GM18519 (cell line): ENCODE results near the gene VPS9D1.
"Not testable (repeated sequence)": the region's sequence is repeated elsewhere in the genome, so short reads cannot be mapped to it uniquely, and the experiment has no call there.

Source experiments
- ATAC-seq: cut with Tn5 transposase; IDR thresholded peaks from one replicate; pipeline ENCODE4 v1.9.1; 2021; ENCODE audit warnings: mild to moderate bottlenecking, moderate library complexity; ENCODE audit not compliant: unreplicated experiment, low FRiP score

VPS9D1 gene

DNA sequence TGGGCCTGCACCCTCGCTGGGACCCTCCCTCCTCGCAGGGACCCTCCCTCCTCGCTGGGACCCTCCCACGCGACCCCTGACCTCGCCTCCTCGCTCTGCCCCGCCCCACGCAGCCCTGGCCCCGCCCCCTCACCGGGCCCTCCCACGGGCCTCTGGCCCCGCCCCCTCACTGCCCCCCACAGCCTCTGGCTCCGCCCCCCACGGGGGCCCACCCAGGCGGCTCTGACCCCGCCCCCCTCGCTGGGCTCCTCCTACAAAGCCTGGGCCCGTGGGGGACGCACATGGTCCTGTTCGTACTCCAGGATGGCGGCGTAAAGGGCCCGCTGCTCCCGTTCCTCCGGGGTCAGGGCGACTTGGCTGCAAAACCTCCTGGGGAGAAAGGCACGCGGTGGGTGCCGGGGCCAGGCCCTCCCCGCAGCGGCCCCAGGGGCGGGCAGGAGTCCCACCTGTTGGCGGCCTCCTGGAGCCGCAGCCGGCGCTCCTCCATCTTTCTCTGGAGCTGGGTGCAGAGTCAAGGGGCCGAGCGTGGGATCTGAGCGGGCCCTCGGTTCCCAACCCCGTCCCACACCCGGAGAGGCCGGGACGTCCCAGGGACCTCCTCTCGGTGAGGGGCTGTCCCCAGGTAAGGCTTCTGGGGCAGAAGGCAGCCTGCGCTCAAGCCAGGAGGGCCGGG is 9.0 kb downstream of the VPS9D1 start:
- no peak for ATAC-seq

- no peak for ATAC-seq
These were observed 9.8 kb downstream of the VPS9D1 start for GRCh38 chr16:89710709-89711564.

- ATAC-seq = no peak
These were observed 10.8 kb downstream of the VPS9D1 start for GRCh38 chr16:89709716-89710432.

DNA sequence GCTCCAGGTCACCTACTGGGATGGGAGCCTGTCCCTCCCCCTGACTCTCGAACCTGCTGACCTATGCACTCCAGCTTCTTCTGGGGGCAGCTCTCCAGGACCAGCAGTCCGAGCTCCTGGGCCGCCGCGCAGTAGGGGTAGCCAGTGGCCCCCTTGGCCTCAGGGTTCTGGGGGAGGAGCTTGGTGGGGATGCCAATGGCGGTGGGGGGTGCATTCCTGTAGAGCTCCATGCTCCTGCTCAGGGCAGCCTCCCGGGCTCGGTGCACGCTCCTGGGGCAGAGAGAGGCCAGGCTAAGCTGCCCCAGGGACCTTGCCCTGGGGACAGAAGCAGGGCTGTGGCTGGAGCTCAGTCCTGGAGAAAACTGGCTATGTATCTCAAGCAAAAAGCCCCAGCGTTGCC is 11.5 kb downstream of the VPS9D1 start:
- ATAC-seq = no peak

DNA sequence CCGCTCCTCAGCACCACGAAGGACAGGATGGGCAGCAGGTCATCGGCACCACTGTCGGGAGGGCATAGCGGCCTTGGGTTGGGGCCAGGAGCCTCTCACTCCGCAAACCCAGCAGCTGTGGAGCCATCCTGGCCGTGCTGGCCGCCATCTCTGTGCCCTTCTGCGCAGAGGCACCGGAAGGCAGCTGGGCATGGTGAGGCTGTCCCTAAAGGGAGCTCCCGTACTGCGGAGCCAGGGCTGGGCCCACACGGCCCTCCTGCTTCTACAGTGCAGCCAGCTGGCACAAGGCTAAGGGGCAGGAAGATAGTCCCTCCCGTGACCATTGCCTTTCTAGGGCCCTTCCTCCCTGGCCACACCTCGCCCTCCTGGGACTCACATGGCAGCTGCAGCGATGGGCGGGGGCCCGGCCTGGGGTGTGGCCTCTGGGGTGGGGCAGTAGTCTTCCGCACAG is 12.2 kb downstream of the VPS9D1 start:
- no peak for ATAC-seq

- no peak for ATAC-seq
These were observed 13.0 kb downstream of the VPS9D1 start for GRCh38 chr16:89707695-89708094.

- no peak for ATAC-seq
These were observed 14.0 kb downstream of the VPS9D1 start for GRCh38 chr16:89706518-89707260.

DNA sequence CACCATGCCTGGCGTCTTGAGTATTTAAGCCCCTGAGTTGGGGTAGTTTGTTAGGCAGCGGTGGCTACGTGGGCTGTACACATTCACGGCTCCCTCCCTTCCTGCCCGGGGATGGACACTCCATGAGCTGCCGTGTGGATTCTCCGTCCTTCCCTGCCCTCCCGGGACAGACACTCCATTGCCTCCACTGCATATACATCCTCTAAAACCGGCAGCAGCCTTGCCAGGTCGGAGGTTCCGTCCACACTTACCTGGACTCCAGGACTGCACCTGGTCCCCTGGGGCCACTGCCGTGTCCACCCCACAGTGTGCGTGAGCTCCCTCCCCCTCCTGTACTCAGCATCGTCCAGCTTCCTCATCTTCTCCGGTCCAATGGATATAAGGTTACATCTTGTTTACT is 15.7 kb downstream of the VPS9D1 start:
- ATAC-seq = no peak

GRCh38 chr16:89704281-89704680 is 16.4 kb downstream of the VPS9D1 start:
- ATAC-seq = no peak

- ATAC-seq = peak; percentile 46
These were observed 19.0 kb downstream of the VPS9D1 start, which contains the start of gene SPATA2L for GRCh38 chr16:89701425-89702406. SPATA2L (minus strand) TSS chr16:89701705; CDS start chr16:89701232, 473 bp downstream.

DNA sequence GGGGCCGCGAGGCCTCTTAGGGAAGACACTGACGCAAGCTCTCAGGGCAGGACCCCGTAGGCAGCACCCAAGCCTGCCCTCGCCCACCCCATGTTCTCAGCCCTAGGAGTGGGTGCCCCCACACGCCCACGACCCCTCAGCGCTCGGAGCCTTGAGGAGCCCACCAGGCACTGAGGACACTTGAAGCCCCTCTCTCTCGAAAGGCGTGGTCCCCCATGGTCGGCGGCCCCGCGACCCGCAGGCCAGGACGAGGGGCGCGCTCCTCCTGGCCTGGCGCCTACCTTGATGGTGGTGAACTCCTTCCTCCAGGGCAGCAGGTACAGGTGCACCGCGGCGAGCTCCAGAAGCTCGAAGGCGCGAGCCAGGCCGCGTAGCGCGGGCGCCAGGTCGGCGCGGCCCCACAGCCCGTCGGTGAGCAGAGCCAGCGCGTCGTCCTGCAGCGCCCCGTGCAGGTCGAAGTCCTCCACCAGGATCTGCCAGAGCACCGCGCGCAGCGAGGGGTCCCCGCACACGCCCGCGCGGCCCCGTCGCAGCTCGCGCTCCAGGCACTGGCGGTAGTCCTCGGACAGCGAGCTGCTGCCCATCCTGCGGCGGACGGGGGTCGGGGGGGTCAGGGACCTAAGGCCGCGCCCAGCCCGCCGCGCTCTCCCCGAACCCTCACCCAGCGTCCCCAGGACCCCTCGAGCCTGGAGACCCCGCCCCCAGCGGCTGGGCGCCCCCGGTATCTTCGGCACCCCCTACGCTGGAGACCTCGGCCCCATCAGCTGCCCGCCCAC is 19.9 kb downstream of the VPS9D1 start:
- ATAC-seq = no peak

- peak; percentile 38 for ATAC-seq
These were observed 20.5 kb downstream of the VPS9D1 start for GRCh38 chr16:89700100-89700648.

DNA sequence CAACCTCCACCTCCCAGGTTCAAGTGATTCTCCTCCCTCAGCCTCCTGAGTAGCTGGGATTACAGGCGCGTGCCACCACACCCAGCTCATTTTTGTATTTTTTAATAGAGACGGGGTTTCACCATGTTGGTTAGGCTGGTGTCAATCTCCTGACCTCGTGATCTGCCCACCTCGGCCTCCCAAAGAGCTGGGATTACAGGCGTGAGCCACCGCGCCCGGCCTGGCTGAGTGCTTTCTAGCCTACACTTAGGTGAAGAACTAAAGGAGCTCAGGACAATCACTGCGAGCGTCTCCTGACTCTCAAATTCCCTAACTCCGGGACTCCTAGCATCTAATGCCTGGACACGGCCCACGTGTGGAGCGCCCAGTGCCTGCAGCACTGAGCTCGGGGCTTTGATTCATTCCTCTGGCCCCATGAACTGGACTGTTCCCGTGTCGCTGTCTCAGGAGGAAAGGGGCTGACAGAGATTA is 21.0 kb downstream of the VPS9D1 start:
- not testable (repeated sequence) for ATAC-seq

GRCh38 chr16:89698717-89699116 is 22.0 kb downstream of the VPS9D1 start:
- ATAC-seq = not testable (repeated sequence)

DNA sequence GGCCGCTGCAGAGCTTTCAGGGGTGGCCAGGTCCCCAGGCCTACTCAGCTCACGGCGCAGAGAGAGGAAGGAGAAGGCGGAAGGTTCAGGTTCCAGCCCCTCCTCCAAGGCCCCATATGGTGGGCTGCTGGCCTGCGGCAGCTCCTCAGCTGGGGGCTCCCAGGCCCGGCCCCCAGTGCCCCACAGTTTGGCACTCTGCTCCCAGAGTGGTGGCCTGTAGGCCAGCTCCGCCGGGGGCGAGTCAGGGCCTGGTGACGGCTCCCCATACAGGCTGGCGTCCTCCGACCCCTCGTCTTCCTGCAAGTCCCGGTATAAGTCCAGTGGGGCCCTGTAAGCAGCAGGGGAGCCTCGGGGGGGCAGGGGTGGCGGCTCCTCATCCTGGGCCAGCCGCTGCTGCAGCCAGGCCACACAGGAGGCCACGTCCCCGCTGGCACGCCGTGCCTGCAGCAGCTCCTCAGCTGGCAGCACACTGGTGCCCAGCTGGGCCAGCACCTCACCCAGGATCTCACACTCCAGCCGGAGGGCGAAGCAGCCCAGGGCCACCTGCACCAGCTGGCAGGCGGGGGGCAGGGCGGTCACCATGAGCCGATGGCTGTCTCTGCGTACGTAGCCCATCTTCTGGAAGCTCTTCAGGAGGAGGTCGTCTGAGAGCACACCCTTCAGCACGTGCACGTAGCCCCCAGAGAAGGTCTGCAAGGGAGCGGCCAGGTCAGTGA is 22.9 kb downstream of the VPS9D1 start:
- no peak for ATAC-seq

DNA sequence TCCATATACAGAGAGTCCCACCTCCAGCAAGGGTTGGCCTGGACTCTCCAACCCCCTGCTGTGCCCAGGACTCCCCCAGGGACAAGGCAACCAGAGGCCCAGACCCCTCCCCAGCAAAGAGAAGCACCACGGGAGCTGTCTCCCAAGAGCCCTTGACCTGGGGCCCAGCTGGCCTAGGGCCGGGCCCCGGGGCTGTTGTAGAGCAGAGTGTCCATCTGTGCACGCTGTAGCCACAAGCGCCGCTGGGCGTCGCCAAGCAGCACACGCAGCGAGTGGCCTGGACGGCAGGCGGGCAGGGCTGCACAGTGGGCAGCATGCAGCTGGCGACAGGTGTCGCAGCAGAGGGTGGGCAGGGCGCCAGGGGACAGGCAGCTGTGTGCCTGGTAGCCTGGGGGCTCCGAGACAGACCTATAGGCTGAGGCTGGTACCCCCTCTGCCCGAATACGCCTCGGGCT is 23.5 kb downstream of the VPS9D1 start:
- ATAC-seq = no peak

DNA sequence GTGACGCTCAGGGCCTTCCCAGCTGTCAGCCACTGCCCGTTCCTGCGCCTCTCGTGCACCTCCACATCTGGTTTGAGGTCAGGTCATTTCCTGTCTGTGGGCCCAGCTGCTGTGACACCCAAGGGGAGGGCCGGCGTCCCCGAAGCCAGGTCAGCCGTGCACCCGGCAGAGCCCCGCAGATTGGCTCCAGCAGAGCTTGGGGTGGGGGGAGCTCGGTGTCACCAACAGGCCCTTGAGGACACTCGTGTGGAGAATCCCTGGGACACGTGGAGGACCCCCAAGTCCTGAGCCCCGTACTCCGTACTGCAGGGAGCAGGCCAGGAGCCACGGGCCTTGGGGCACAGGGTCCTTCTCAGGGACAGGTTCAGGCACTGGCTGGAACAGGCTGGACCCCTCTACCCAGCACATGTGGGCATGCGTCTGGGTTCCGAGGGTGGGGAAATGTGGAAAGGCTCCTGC is 24.0 kb downstream of the VPS9D1 start:
- ATAC-seq = no peak
